Adrenal gland (tissue), 5 donors: ENCODE measurements around the gene TMEM132C.

Experiments used
- POLR2A ChIP-seq, 2 donors: fragments of 450-650 bp; IDR thresholded peaks; one replicate each; pipeline ENCODE4 v1.6.1; 2017; ENCODE audit warnings: antibody characterized with exemption in 2 of 2, mild to moderate bottlenecking in 2 of 2, moderate library complexity in 1 of 2
- TF ChIP-seq, protein P1 (sequence below), 6 experiments: fragments of 450-650 bp in 4 of 6; fragments of 200-600 bp in 2 of 6; sonication (generic) in 1 of 6; IDR thresholded peaks; 1 replicate in 5 of 6; 2 replicates in 1 of 6; pipeline versions ENCODE4 v1.5.1 to v1.8.0; 2016 to 2021; ENCODE audit warnings: antibody characterized with exemption in 6 of 6, mild to moderate bottlenecking in 2 of 6, moderate library complexity in 1 of 6
- donor health status: DM: no; HTN: no; CAD: no.

DNA sequence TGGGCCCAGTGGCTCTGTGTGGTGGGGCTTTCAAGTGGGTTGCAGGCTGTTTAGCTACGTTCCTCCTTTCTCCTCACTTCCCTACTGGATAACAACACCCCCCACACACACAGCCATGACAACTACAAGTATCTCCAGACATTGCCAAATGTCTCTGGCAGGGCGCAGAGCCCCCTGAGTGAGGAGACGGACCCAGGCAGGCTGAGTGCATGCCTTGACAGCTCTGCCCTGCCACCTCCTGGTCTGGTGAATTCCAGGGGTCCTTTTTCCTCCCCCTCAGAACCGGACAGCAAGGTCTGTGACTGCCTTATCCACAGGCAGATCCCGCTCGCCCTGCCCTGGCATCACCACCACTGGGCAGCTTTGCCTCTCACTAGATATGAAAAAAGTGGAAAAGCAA is 276.5 kb downstream of the TMEM132C start:
- TF ChIP-seq POLR2A (IDR thresholded peaks at IDR 0.05), result no peak
- TF ChIP-seq, protein P1, sequence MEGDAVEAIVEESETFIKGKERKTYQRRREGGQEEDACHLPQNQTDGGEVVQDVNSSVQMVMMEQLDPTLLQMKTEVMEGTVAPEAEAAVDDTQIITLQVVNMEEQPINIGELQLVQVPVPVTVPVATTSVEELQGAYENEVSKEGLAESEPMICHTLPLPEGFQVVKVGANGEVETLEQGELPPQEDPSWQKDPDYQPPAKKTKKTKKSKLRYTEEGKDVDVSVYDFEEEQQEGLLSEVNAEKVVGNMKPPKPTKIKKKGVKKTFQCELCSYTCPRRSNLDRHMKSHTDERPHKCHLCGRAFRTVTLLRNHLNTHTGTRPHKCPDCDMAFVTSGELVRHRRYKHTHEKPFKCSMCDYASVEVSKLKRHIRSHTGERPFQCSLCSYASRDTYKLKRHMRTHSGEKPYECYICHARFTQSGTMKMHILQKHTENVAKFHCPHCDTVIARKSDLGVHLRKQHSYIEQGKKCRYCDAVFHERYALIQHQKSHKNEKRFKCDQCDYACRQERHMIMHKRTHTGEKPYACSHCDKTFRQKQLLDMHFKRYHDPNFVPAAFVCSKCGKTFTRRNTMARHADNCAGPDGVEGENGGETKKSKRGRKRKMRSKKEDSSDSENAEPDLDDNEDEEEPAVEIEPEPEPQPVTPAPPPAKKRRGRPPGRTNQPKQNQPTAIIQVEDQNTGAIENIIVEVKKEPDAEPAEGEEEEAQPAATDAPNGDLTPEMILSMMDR (IDR thresholded peaks at IDR 0.05), result no peak
